GM21447 (cell line): ENCODE data around the gene BLOC1S4.

Experiments used
- ATAC-seq: cut with Tn5 transposase; IDR thresholded peaks from one replicate; pipeline ENCODE4 v1.9.1; 2021; ENCODE audit not compliant: unreplicated experiment

The BLOC1S4 gene

DNA sequence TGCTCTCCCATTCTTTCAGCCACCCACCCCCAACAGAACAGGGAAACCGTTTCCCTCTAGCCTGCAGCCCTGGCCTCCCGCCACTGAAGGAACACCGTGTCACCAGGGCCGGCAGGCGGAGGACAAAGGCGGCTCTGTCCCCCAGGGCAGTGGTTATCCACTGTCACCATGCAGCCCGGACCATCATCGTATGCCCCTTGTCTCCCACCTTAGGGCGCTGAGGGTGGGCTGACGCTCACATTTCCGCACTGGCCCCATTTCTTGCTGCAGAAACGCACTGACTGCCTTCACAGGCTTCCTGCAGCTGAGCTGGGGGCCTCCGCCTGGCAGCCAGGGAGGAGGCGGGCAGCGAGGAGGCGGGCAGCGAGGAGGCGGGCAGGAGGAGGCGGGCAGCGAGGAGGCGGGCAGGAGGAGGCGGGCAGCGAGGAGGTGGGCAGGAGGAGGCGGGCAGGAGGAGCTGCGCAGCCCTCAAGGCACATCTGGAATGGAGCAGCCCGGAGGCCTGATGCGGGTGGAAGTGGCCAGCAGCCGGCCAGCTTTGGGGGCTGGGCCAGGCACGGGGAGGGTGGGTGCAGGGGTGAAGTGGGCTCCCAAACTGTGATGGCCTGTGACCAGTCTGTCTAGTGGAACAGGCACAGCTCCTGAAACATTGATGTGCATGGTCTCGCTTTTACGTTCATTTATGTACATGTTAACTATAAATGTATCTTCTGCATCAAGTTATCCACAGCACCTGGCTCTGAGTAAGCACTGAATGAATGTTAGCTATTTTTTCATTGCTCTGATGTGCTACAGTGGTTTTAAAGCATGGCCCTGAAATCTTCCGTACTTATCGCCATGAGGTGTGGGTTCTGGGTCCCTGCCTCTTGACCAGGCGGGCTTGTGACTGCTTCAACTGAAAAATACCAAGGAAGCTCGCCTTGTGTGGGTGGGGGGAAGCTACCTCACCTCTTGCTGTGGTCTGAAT lies 46.0 kb downstream of the BLOC1S4 start:
- no peak for ATAC-seq

GRCh38 chr4:6763330-6763851 lies 47.4 kb downstream of the BLOC1S4 start:
- no peak for ATAC-seq

GRCh38 chr4:6764976-6765620 lies 49.1 kb downstream of the BLOC1S4 start:
- no peak for ATAC-seq

DNA sequence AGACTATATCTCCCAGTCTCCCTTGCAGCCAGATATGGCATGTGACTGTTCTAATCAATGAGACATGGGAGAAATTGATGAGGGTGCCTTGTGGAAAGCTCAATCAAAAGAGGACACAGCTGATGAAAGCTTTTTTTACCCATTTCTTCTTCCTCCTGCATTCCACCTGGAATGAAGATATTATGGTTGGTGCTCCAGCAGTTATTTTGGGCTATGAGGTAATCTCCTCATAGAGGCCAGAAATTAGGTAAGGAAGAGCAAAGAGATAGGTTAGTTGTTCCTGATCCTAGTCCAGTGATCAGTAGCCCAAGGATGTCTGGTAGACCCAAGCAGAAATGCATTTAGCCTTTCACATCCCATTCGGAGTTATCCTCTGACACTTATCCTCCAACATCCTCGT lies 49.7 kb downstream of the BLOC1S4 start:
- no peak for ATAC-seq
